Measurements from ENCODE around the gene MVB12A. TPM values are rescaled to one million over a fixed set of nuclear protein-coding genes. Genes with fewer than 3 reads are reported as not detected.

The MVB12A gene
- total and polyA plus RNA-seq, 4 donors, result 28.5 to 68.6 (median 49.3) TPM

DNA sequence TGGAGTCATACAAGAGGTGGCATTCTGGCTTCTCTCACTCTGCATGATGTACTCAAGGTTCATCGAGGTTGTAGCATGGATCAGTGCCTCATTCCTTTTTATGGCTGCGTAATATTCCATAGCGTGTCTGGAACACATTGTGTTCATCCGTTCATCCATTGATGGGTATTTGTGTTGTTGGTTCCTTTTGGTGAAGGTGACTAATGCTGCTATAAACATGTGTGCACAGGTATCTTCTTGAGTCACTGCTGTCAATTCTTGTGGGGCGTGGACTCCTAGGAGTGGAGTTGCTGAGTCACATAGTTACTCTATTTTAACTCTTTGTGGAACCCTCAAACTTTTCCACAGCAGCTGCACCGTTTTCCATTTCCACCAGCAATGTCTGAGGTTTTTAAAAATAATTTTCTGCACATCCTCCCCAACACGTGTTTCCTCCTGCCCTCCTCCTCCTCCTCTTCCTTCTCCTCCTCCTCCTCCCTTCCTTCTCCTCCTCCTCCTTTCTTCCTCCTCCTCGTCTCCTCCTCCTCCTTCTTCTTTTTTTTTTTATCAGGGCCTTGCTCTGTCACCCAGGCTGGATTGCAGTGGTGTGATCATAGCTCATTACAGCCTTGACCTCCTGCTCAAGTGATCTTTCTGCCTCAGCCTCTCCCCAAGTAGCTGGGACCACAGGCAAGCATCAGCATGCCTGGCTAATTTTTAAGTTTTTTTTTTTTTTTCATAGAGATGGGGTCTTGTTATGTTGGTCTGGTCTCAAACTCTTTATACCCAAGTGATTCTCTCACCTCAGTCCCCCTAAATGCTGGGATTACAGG, 30.6 kb downstream of the MVB12A start:
- no peaks in the 10 kb centered on the region for H3K36me3 ChIP-seq (ENCODE audit: control insufficient read depth in 1 of 2, insufficient read depth in 2 of 2, low read length in 1 of 2)
- no peak for DNase-seq
- no peak overlapping the region for H3K4me3 ChIP-seq (ENCODE audit: low read length in 2 of 2)
- WGBS, 2 donors, result 74% methylated on average over 8 of the region's 8 CpGs
- no peaks in the 10 kb centered on the region for H3K27me3 ChIP-seq (ENCODE audit: control insufficient read depth in 1 of 2, insufficient read depth in 2 of 2, low read length in 1 of 2)
- H3K4me1 ChIP-seq (ENCODE audit: control insufficient read depth in 1 of 2, insufficient read depth in 2 of 2, low read length in 2 of 2), result no peaks in the 10 kb centered on the region
- intact Hi-C loops (cut with DNase I), result loop anchor here in 1 of 2 donors (5.0 kb wide), 1 partner anchor 122 kb away; no protein-coding TSS in a partner anchor
- H3K27ac ChIP-seq (ENCODE audit: low read depth in 1 of 2, low read length in 2 of 2), result no peak overlapping the region
- H3K9me3 ChIP-seq (ENCODE audit: control insufficient read depth, low read length), result no peaks in the 10 kb centered on the region
- no peak for ATAC-seq (ENCODE audit: low FRiP score)

DNA sequence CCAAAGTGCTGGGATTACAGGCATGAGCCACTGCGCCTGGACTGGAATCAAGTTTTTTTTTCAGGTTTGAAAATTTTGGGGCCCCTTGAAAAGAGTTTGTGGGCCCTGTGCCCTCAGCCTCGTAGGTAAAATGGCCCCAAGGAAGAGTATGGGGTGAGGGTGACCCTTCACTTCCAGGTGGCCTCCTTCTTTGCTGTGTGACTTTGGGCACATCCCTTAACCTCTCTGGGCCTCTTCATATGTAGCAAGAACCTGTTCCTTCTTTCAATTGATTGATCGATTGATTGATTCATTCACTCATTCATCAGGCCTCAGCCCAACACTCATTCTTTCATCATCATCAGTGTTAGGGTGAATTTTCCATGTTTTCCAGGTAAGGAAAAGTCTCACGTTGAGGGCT, 32.0 kb downstream of the MVB12A start:
- Histone ChIP-seq H3K27me3 (ENCODE audit: control insufficient read depth in 1 of 2, insufficient read depth in 2 of 2, low read length in 1 of 2) (peaks cover 0 to 4% of the 10 kb centered on the region in 2 donors), H3K4me3 (ENCODE audit: low read length in 2 of 2) (no peak overlapping the region), H3K4me1 (ENCODE audit: control insufficient read depth in 1 of 2, insufficient read depth in 2 of 2, low read length in 2 of 2) (no peaks in the 10 kb centered on the region), H3K36me3 (ENCODE audit: control insufficient read depth in 1 of 2, insufficient read depth in 2 of 2, low read length in 1 of 2) (no peaks in the 10 kb centered on the region), H3K9me3 (ENCODE audit: control insufficient read depth, low read length) (peaks cover 2% of the 10 kb centered on the region), H3K27ac (ENCODE audit: low read depth in 1 of 2, low read length in 2 of 2) (no peak overlapping the region)
- WGBS, 2 donors, result 83 to 92% methylated on average over 4 of the region's 4 CpGs
- DNase-seq, result no peak
- ATAC-seq (ENCODE audit: low FRiP score), result no peak
- intact Hi-C loops (cut with DNase I), result loop anchor here in 1 of 2 donors (5.0 kb wide), 1 partner anchor 120 kb away; no protein-coding TSS in a partner anchor

DNA sequence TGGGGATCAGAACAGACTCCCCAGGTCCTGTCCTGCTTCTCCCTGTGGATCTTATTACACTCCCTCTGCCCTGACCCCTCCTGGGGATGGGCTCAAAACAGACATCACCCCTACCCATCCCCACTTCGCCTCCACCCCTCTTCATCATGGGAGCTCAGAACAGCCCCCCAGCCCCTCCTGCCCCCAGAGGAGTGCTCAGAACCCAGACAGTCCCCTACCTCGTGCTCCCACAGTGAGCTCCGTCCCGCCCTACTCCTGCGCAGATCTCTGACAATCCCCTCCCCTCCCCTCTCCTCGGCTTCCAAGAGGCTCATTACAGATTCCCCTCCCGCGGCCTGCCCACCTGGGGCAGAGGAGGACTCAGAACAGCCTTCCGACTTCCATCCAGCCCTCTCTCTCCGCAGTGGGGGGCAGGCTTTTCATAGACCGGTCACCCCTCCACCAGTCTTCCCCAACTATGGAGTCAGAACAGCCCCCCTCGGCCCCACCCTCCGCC, 34.8 kb downstream of the MVB12A start:
- Histone ChIP-seq H3K27me3 (ENCODE audit: control insufficient read depth in 1 of 2, insufficient read depth in 2 of 2, low read length in 1 of 2) (peaks cover 0 to 6% of the 10 kb centered on the region in 2 donors), H3K4me1 (ENCODE audit: control insufficient read depth in 1 of 2, insufficient read depth in 2 of 2, low read length in 2 of 2) (no peaks in the 10 kb centered on the region), H3K27ac (ENCODE audit: low read depth in 1 of 2, low read length in 2 of 2) (no peak overlapping the region), H3K4me3 (ENCODE audit: low read length in 2 of 2) (no peak overlapping the region), H3K36me3 (ENCODE audit: control insufficient read depth in 1 of 2, insufficient read depth in 2 of 2, low read length in 1 of 2) (no peaks in the 10 kb centered on the region), H3K9me3 (ENCODE audit: control insufficient read depth, low read length) (peaks cover 2% of the 10 kb centered on the region)
- no peak for DNase-seq
- intact Hi-C loops (cut with DNase I), result loop anchor here in 1 of 2 donors (5.0 kb wide), 1 partner anchor 118 kb away; no protein-coding TSS in a partner anchor
- 3 to 5% methylated on average over 13 of the region's 13 CpGs for WGBS, 2 donors
- ATAC-seq (ENCODE audit: low FRiP score), result no peak

DNA sequence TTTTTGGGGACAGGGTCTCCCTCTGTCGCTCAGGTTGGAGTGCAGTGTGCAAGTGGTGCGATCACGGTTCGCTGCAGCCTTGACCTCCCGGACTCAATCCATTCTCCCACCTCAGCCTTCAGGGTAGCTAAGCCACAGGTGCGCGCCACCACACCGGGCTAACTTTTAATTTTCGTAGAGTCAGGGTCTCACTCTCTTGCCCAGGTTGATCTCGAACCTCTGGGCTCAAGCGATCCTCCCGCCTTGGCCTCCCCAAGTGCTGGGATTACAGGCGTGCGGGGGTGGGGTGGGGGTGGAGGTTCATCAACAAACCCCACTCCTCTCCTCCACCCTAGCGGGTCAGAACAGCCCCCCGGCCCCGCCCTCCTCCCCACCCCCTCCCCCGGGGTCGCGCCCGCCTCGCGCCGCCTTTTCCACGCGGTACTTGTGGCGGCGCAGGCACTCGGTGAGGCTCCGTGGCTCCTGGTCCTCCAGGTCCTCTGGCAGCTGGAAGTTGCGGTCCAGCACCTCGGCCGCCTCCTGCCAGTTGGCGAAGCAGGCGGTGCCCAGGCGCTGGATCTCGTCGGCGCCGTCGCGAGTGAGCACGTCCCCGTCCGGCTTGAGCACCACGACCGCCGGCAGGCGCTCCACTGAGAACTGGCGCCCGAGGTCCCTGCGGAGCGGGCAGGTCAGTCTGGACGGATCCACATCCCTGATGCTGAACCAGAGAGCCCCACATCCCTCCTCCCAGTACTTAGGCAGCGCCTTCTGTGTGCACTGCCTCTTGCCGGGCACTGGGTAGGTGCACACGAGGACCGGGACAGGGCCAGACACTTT, 35.7 kb downstream of the MVB12A start:
- ATAC-seq (ENCODE audit: low FRiP score), result no peak
- Histone ChIP-seq H3K27me3 (ENCODE audit: control insufficient read depth in 1 of 2, insufficient read depth in 2 of 2, low read length in 1 of 2) (peaks cover 0 to 6% of the 10 kb centered on the region in 2 donors), H3K9me3 (ENCODE audit: control insufficient read depth, low read length) (peaks cover 2% of the 10 kb centered on the region), H3K4me1 (ENCODE audit: control insufficient read depth in 1 of 2, insufficient read depth in 2 of 2, low read length in 2 of 2) (no peaks in the 10 kb centered on the region), H3K4me3 (ENCODE audit: low read length in 2 of 2) (no peak overlapping the region), H3K27ac (ENCODE audit: low read depth in 1 of 2, low read length in 2 of 2) (no peak overlapping the region), H3K36me3 (ENCODE audit: control insufficient read depth in 1 of 2, insufficient read depth in 2 of 2, low read length in 1 of 2) (no peaks in the 10 kb centered on the region)
- WGBS, 2 donors, result 10 to 14% methylated on average over 43 to 58 of the region's 58 CpGs
- DNase-seq, result no peak
- intact Hi-C loops (cut with DNase I), result no loop called here

DNA sequence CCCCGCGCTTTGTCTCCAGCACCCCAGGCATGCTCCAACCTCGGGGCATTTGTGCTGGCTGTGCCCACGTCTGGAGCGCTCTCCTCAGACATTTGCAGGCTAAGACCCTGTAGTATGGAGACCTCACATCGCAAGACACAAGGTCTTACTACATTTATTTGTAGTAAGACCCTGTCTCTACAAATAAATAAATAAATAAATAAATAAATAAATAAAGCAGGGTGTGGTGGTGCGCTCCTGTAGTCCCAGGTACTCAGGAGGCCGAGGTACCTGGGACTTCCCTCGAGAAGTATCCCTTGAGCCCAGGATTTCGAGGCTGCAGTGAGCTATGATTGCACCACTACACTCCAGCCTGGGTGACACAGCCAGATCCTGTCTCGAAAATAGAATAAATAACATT, 36.3 kb downstream of the MVB12A start:
- Histone ChIP-seq H3K4me1 (ENCODE audit: control insufficient read depth in 1 of 2, insufficient read depth in 2 of 2, low read length in 2 of 2) (no peaks in the 10 kb centered on the region), H3K36me3 (ENCODE audit: control insufficient read depth in 1 of 2, insufficient read depth in 2 of 2, low read length in 1 of 2) (no peaks in the 10 kb centered on the region), H3K27ac (ENCODE audit: low read depth in 1 of 2, low read length in 2 of 2) (no peak overlapping the region), H3K27me3 (ENCODE audit: control insufficient read depth in 1 of 2, insufficient read depth in 2 of 2, low read length in 1 of 2) (peaks cover 0 to 6% of the 10 kb centered on the region in 2 donors), H3K4me3 (ENCODE audit: low read length in 2 of 2) (no peak overlapping the region), H3K9me3 (ENCODE audit: control insufficient read depth, low read length) (peaks cover 2% of the 10 kb centered on the region)
- no peak for ATAC-seq (ENCODE audit: low FRiP score)
- 45 to 47% methylated on average over 11 of the region's 11 CpGs for WGBS, 2 donors
- intact Hi-C loops (cut with DNase I), result no loop called here
- DNase-seq, result no peak

DNA sequence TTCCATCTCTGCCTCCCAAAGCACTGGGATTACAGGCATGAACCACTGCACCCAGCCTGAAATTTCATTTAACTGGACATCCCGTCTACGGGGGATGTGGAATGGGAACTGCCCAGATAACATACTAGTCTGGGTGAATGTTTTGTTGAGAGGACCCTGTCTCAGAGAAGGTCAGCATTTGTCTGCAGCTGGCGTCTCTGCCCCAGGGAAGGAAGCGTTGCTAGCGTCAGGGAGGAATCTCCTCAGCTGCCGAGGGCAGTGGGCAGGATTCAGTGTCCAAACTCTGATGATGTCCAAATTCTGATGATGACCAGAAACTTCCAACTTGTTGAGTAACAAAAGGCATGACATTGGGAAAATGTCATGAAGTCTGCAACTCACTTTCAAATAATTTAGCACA, 37.8 kb downstream of the MVB12A start:
- H3K4me1 ChIP-seq (ENCODE audit: control insufficient read depth in 1 of 2, insufficient read depth in 2 of 2, low read length in 2 of 2), result no peaks in the 10 kb centered on the region
- WGBS, 2 donors, result 6 to 11% methylated on average over 6 of the region's 6 CpGs
- H3K4me3 ChIP-seq (ENCODE audit: low read length in 2 of 2), result no peak overlapping the region
- peaks cover 2% of the 10 kb centered on the region for H3K9me3 ChIP-seq (ENCODE audit: control insufficient read depth, low read length)
- H3K27ac ChIP-seq (ENCODE audit: low read depth in 1 of 2, low read length in 2 of 2), result no peak overlapping the region
- intact Hi-C loops (cut with DNase I), result no loop called here
- ATAC-seq (ENCODE audit: low FRiP score) (no peak), DNase-seq (no peak)
- H3K36me3 ChIP-seq (ENCODE audit: control insufficient read depth in 1 of 2, insufficient read depth in 2 of 2, low read length in 1 of 2), result no peaks in the 10 kb centered on the region
- peaks cover 0 to 6% of the 10 kb centered on the region in 2 donors for H3K27me3 ChIP-seq (ENCODE audit: control insufficient read depth in 1 of 2, insufficient read depth in 2 of 2, low read length in 1 of 2)

DNA sequence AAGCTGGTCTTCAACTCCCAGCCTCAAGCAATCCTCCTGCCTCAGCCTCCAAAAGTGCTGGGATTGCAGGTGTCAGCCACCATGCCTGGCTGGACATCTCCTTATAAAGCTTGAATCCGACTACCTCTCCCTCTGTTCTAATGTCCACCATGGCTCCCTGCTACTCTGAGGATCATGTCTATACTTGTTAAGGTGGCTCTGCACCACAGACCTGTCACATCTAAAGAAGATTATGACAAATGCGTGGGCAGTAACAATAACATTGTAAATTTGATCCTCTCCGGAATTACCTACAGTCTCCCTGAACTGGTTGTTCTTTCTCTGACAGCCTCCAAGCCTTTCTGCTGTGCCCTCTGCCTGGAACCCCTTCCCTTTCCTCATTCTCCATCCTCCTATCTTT, 39.1 kb downstream of the MVB12A start:
- Histone ChIP-seq H3K27ac (ENCODE audit: low read depth in 1 of 2, low read length in 2 of 2) (no peak overlapping the region), H3K4me1 (ENCODE audit: control insufficient read depth in 1 of 2, insufficient read depth in 2 of 2, low read length in 2 of 2) (no peaks in the 10 kb centered on the region), H3K9me3 (ENCODE audit: control insufficient read depth, low read length) (peaks cover 2% of the 10 kb centered on the region), H3K36me3 (ENCODE audit: control insufficient read depth in 1 of 2, insufficient read depth in 2 of 2, low read length in 1 of 2) (no peaks in the 10 kb centered on the region), H3K27me3 (ENCODE audit: control insufficient read depth in 1 of 2, insufficient read depth in 2 of 2, low read length in 1 of 2) (peaks cover 0 to 6% of the 10 kb centered on the region in 2 donors), H3K4me3 (ENCODE audit: low read length in 2 of 2) (no peak overlapping the region)
- ATAC-seq (ENCODE audit: low FRiP score) (no peak), DNase-seq (no peak)
- 66 to 72% methylated on average over 3 of the region's 3 CpGs for WGBS, 2 donors
- intact Hi-C loops (cut with DNase I), result no loop called here

DNA sequence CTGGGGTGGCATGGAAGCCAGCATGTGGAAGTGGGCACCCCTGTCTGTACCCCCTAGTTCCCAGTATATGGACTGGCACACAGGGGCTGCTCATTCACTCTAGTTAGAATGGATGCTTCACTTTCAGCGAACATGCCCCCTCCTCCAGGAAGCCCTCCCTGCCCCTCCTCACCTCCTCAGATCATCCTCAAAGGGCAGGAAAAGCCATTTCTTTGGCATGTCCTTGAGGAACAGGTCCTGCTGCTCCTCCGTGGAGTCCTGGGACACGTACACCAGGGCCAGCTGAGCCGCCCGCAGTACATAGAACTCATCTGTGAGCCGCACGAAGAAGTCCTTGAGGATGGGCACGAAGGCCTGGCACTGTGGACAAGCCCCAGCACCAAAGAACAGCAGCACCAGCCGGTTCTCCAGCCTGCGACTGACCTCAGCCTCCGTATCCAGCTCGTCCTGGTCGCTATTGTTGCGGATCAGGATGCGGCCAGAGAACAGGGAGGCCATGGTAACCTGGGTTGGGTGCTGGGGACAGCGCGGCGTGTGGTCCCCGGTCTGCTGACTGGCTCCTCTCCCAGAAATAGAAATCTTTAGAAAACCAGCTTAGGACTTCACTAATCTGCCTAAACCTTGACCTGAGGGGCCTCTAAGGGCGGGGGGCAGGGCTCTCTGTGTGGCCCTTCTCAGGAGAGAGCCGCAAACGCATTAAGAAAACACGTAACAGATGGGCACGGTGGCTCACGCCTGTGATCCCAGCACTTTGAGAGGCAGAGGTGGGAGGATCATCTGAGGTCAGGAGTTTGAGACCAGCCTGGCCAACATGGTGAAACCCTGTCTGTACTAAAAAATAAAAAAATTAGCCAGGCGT, 40.8 kb downstream of the MVB12A start, which contains the start of gene NXNL1:
TSS of gene NXNL1 (minus strand) at position 555 of the 859 bp plus-strand sequence. CDS start at position 498, 57 bp downstream.
- DNase-seq (no peak), ATAC-seq (ENCODE audit: low FRiP score) (no peak)
- no peaks in the 10 kb centered on the region for H3K4me1 ChIP-seq (ENCODE audit: control insufficient read depth in 1 of 2, insufficient read depth in 2 of 2, low read length in 2 of 2)
- intact Hi-C loops (cut with DNase I), result no loop called here
- H3K9me3 ChIP-seq (ENCODE audit: control insufficient read depth, low read length), result peaks cover 2% of the 10 kb centered on the region
- no peak within 1 kb of the TSS for H3K4me3 ChIP-seq (ENCODE audit: low read length in 2 of 2)
- H3K27me3 ChIP-seq (ENCODE audit: control insufficient read depth in 1 of 2, insufficient read depth in 2 of 2, low read length in 1 of 2), result peaks cover 0 to 6% of the 10 kb centered on the region in 2 donors
- WGBS, 2 donors, result 73 to 79% methylated on average over 26 of the region's 26 CpGs
- H3K27ac ChIP-seq (ENCODE audit: low read depth in 1 of 2, low read length in 2 of 2), result no peak within 1 kb of the TSS
- no peaks in the 10 kb centered on the region for H3K36me3 ChIP-seq (ENCODE audit: control insufficient read depth in 1 of 2, insufficient read depth in 2 of 2, low read length in 1 of 2)

Data from aorta (tissue), 5 donors.